Activated CD8-positive, alpha-beta memory T cell treated with anti-CD3 and anti-CD28 coated beads, Interleukin-2, amount 10 ng/mL, durations not matched to agents 7 days and 5 days (primary cell): ENCODE data around the gene PROSER1. TPM values are rescaled to one million over a fixed set of nuclear protein-coding genes. Genes with fewer than 3 reads are reported as not detected.
"Not testable (repeated sequence)": the region's sequence is repeated elsewhere in the genome, so short reads cannot be mapped to it uniquely, and the experiment has no call there.

Experiments
- ATAC-seq: fragments of 150-1000 bp; cut with Tn5 transposase; one replicate; pipeline ENCODE4 v1.10.0; 2021; ENCODE audit warnings: moderate library complexity
- CTCF ChIA-PET: fragments of 350-600 bp; sonication (Branson Sonifier 250); formaldehyde crosslinking; loops from one replicate; lab custom pipeline; 2021; ENCODE audit warnings: antibody characterized with exemption; lab: Charles Lee
- DNase-seq: peaks from one replicate; pipeline ENCODE4 v3.0.0-alpha.2; 2020
- H3K27ac Mint-ChIP-seq: one replicate; pipeline ENCODE4 v1.8.0; 2021; ENCODE audit warnings: mild to moderate bottlenecking, mixed read lengths
- H3K27me3 Mint-ChIP-seq: one replicate; pipeline ENCODE4 v1.8.0; 2021; ENCODE audit warnings: mixed read lengths
- H3K36me3 Mint-ChIP-seq: one replicate; pipeline ENCODE4 v1.8.0; 2021; ENCODE audit warnings: mild to moderate bottlenecking, mixed read lengths
- H3K4me1 Mint-ChIP-seq: one replicate; pipeline ENCODE4 v1.8.0; 2021; ENCODE audit warnings: mixed read lengths
- H3K4me3 Mint-ChIP-seq: one replicate; pipeline ENCODE4 v1.8.0; 2021; ENCODE audit warnings: mild to moderate bottlenecking, moderate library complexity, mixed read lengths
- H3K9me3 Mint-ChIP-seq: one replicate; pipeline ENCODE4 v1.8.0; 2022; ENCODE audit warnings: low read depth, mixed read lengths
- total RNA-seq, 2 experiments: library from RNA; stranded (reverse); gene quantifications; one replicate each; pipeline ENCODE4 v1.2.3, GENCODE V29; 2021

PROSER1 gene
- total RNA-seq = 10 to 100 TPM; 65.0 to 89.2 TPM

DNA sequence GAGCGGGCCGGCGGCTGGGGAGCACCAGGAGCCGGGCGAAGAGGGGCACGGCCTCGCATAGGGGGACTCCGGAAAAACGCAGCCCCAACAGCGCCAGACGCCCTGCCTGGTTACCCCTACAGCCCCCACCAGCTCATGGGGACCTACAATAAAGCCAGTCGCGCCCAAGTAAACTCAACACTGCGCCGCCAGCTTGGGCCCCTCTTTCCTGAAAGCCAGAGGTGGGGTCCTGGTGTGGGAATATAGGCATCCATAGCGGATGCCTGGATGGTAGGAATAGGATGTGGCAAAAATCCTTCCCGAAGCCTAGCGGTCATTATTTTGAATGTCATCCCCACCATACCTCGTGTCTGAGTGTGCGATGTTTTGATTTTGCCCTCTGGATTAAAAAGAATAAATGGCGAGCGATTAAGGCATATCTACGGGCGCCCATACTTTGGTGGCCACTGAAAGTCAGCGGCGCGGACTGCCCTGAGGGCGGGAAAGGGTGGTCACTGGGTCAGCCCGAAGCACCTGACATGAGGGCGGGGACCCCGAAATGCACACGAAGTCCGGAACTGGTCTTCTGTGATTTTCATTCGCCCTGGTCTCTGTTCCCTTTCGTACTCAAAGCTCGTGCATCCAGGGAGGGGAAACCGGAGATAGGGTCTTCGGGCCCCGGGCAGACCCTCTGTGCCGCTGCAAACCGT, at the start of gene PROSER1, which contains the start of gene NHLRC3:
Gene PROSER1 (minus strand): TSS at position 210 of the 689 bp plus-strand sequence. CDS start 847 bp downstream, outside the sequence.
Gene NHLRC3 (plus strand): TSS at position 577 of the 689 bp plus-strand sequence. CDS start 184 bp downstream, outside the sequence.
- CTCF ChIA-PET = interaction anchor here (0.8 to 2.4 kb wide), 8 partner anchors 8 to 574 kb away, joined by 3 to 8 read pairs (median 4); no protein-coding TSS in a partner anchor
- DNase-seq (peak; percentile 93), ATAC-seq (peak; percentile 81)
- H3K4me3 Mint-ChIP-seq = peak within 1 kb of the TSS; percentile 88
- H3K9me3 Mint-ChIP-seq = no peaks in the 10 kb centered on the region
- peaks cover 15% of the 10 kb centered on the region for H3K36me3 Mint-ChIP-seq
- no peaks in the 10 kb centered on the region for H3K27me3 Mint-ChIP-seq
- H3K27ac Mint-ChIP-seq = peak within 1 kb of the TSS; percentile 93
- peaks cover 50% of the 10 kb centered on the region for H3K4me1 Mint-ChIP-seq

DNA sequence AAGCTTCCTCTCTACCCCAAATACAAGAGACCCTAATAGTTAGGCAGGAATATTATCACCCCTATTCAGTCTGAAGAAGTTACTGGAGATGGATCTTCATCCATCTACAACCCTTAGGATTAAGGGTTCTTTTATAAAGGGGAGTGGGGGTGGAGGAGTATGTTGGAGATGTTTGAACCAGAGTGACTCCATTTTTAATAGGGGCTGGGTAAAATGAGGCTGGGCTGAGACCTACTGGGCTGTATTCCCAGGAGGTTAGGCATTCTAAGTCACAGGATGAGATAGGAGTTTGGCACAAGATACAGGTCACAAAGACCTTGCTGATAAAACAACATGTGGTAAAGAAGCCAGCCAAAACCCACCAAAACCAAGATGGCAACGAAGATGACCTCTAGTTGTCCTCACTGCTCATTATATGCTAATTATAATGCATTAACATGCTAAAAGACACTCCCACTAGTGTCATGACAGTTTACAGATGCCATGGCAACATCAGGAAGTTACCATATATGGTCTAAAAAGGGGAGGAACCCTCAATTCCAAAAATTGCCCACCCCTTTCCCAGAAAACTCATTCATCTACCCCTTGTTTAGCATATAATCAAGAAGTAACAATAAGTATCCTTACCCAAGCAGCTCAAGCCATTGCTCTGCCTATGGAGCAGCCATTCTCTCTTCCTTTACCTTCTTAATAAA, 48.5 kb upstream of the PROSER1 start:
- CTCF ChIA-PET, H3K27me3 Mint-ChIP-seq, ATAC-seq, H3K9me3 Mint-ChIP-seq, H3K4me1 Mint-ChIP-seq, H3K4me3 Mint-ChIP-seq, DNase-seq, H3K36me3 Mint-ChIP-seq, H3K27ac Mint-ChIP-seq: not testable (repeated sequence)

DNA sequence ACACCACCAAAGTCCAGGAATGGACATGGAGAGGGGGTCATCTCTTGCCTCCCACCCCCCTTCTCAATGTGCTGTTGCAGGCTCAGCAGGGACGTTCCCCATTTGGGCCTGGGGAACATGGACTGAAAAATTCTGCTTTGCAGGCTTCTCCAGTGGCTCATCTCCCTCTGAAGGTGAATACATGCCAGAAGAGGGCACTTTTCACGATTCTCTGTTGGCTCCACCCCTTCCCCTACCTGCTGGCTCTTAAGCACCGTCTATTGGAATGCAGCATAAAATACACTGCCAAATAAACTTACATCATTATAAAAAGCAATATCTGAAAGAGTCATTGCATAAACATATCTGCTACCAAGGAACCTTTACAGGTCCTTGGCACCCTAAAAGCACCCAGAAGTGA, 36.1 kb upstream of the PROSER1 start:
- no peaks in the 10 kb centered on the region for H3K4me1 Mint-ChIP-seq
- ATAC-seq (no peak), DNase-seq (no peak)
- no peaks in the 10 kb centered on the region for H3K9me3 Mint-ChIP-seq
- H3K4me3 Mint-ChIP-seq = no peak overlapping the region
- H3K27me3 Mint-ChIP-seq = peaks cover 48% of the 10 kb centered on the region
- CTCF ChIA-PET = no interaction called here
- H3K27ac Mint-ChIP-seq = no peak overlapping the region
- H3K36me3 Mint-ChIP-seq = peaks cover 2% of the 10 kb centered on the region

DNA sequence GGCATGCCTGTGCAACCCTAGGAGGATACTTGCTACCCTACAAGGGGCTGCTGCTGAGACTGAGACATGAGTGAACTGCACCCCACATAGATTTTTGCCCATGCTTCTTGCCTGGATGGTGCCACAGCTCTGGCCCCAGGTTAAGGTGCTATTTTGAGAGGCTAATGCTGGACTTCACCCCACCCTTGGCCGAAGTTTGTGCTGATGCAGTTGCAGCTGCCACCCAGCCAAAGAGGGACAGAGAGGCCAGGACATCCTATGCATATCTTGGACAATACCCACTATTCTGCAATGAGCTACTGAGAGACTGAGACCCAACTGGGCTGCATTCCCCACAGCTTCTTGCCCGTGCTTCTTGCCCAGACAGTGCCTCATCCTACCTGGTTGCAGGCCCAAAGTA, 35.0 kb upstream of the PROSER1 start:
- DNase-seq (no peak), ATAC-seq (no peak)
- H3K4me1 Mint-ChIP-seq = no peaks in the 10 kb centered on the region
- H3K4me3 Mint-ChIP-seq = no peak overlapping the region
- peaks cover 2% of the 10 kb centered on the region for H3K36me3 Mint-ChIP-seq
- no peak overlapping the region for H3K27ac Mint-ChIP-seq
- H3K27me3 Mint-ChIP-seq = peaks cover 42% of the 10 kb centered on the region
- no peaks in the 10 kb centered on the region for H3K9me3 Mint-ChIP-seq
- CTCF ChIA-PET = no interaction called here

DNA sequence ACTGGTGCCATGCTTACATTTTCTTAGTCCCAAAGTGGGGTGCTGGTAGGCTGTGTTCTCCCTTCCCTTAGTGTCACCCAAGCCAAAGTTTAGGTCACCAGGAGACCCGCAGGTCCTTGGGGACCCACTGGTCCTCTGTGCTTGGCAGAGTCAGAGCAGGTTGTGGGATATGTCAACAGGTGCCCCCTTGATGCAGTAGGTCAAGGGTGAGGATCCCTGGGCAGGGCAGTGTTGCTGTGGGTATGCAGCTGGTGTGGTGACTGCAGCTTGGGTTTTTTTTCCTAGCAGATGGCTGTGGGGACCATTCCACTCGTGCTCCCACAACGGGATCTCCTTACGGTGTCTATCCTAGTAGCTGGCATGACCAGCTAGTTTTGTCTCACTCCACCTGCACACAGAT, 24.1 kb upstream of the PROSER1 start:
- Mint-ChIP-seq H3K27me3 (no peaks in the 10 kb centered on the region), H3K36me3 (peaks cover 39% of the 10 kb centered on the region), H3K9me3 (peaks cover 3% of the 10 kb centered on the region), H3K27ac (no peak overlapping the region), H3K4me1 (peaks cover 3% of the 10 kb centered on the region), H3K4me3 (no peak overlapping the region)
- CTCF ChIA-PET = no interaction called here
- no peak for ATAC-seq
- DNase-seq = no peak

DNA sequence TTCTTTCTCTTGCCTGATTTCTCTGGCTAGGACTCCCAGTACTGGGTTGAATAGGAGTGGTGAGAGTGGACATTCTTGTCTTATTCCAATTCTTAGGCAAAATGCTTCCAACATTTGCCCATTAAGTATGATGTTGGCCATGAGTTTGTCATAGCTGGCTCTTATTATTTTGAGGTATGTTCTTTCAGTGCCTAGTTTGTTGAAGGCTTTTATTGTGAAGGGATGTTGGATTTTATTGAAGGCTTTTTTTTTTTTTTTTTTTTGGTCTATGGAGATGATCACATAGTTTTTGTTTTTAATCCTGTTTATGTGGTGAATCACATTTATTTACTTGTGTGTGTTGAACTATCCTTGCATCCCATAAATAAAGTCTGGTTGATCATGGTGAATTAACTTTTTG, 20.2 kb upstream of the PROSER1 start:
- peaks cover 51% of the 10 kb centered on the region for H3K36me3 Mint-ChIP-seq
- peaks cover 7% of the 10 kb centered on the region for H3K4me1 Mint-ChIP-seq
- ATAC-seq (no peak), DNase-seq (no peak)
- no peaks in the 10 kb centered on the region for H3K27me3 Mint-ChIP-seq
- no peak overlapping the region for H3K27ac Mint-ChIP-seq
- no peak overlapping the region for H3K4me3 Mint-ChIP-seq
- peaks cover 7% of the 10 kb centered on the region for H3K9me3 Mint-ChIP-seq
- CTCF ChIA-PET = no interaction called here

DNA sequence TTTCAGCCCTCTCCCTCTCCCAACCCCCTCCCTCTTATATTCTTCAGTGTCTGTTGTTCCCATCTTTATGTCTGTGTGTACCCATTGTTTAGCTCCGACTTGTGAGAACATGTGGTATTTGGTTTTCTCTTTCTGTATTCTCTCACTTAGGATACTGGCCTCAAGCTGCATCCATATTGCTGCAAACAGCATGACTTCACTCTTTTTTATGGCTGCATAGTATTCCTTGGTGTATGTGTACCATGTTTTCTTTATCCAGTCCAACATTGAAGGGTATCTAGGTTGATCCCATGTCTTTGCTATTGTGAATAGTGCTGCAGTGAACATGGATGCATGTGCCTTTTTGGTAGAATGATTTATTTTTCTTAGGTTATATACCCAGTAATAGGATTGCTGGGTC, 18.1 kb upstream of the PROSER1 start:
- Mint-ChIP-seq H3K4me1 (peaks cover 7% of the 10 kb centered on the region), H3K4me3 (no peak overlapping the region), H3K9me3 (peaks cover 7% of the 10 kb centered on the region), H3K36me3 (peaks cover 48% of the 10 kb centered on the region), H3K27me3 (no peaks in the 10 kb centered on the region), H3K27ac (no peak overlapping the region)
- ATAC-seq (no peak), DNase-seq (no peak)
- CTCF ChIA-PET = interaction anchor here (1.1 to 1.3 kb wide), 2 partner anchors 29 to 566 kb away, joined by 3 read pairs; no protein-coding TSS in a partner anchor

DNA sequence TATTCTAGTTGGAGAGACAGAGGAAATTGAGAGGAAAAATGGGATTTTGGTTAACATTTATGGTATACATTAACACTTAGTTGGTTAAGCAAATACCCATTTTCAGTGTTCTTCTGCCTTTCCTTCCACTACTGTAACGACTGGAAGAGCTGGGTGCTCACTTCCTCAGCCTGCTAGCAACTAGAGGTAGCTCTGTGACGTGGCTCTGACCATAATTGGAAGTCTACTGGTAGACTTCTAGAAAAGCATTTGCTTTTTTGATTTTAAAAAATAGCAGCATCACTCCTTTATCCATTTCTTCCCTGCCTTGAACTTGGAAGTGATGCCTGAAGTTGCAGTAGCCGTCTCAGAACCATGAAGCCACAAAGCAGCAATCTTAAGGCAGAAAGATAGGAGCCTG, 16.2 kb upstream of the PROSER1 start:
- Mint-ChIP-seq H3K9me3 (peaks cover 4% of the 10 kb centered on the region), H3K4me1 (peaks cover 5% of the 10 kb centered on the region), H3K36me3 (peaks cover 37% of the 10 kb centered on the region), H3K27me3 (no peaks in the 10 kb centered on the region), H3K27ac (no peak overlapping the region), H3K4me3 (no peak overlapping the region)
- DNase-seq (no peak), ATAC-seq (no peak)
- CTCF ChIA-PET = no interaction called here

DNA sequence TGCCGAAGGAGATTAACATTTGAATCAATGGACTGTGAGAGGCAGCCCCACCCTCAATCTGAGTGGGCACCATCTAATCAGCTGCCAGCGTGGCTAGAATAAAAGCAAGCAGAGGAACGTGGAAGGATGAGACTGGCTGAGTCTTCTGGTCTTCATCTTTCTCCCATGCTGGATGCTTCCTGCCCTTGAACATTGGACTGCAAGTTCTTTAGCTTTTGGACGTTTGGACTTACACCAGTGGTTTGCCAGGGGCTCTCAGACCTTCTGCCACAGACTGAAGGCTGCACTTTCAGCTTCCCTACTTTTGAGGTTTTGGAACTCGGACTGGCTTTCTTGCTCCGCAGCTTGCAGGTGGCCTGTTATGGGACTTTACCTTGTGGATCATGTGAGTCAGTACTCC, 15.1 kb upstream of the PROSER1 start:
- CTCF ChIA-PET = no interaction called here

DNA sequence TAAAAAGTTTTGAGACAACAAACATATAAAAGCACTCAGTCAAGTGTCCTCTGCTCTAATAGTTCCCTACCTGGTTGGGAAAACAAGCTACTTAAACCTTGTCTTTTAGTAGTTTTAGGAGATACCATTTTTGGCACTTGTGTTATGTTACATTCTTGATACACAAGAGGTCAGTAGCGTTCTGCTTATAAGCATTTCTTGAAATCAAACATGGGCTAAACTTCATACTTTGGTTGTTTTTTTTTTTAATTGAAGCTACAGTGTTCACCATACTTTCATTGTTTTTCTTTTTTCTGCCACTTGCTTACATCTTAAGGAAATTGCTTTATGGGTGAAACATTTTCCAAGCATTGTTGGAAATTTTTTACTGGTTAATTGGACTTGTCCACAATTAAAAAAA, 13.3 kb upstream of the PROSER1 start:
- no peaks in the 10 kb centered on the region for H3K27me3 Mint-ChIP-seq
- H3K4me1 Mint-ChIP-seq = peaks cover 5% of the 10 kb centered on the region
- peaks cover 22% of the 10 kb centered on the region for H3K36me3 Mint-ChIP-seq
- ATAC-seq (no peak), DNase-seq (no peak)
- CTCF ChIA-PET = interaction anchor here (0.9 kb wide), 1 partner anchor 35 kb away, joined by 3 read pairs; no protein-coding TSS in a partner anchor
- H3K9me3 Mint-ChIP-seq = peaks cover 4% of the 10 kb centered on the region
- no peak overlapping the region for H3K4me3 Mint-ChIP-seq
- H3K27ac Mint-ChIP-seq = no peak overlapping the region

More for the DNA sequence above, 15.1 kb upstream of the PROSER1 start:
- DNase-seq (no peak), ATAC-seq (no peak)
- no peaks in the 10 kb centered on the region for H3K27me3 Mint-ChIP-seq
- H3K9me3 Mint-ChIP-seq = peaks cover 4% of the 10 kb centered on the region
- peaks cover 5% of the 10 kb centered on the region for H3K4me1 Mint-ChIP-seq
- H3K36me3 Mint-ChIP-seq = peaks cover 36% of the 10 kb centered on the region
- H3K4me3 Mint-ChIP-seq = no peak overlapping the region
- H3K27ac Mint-ChIP-seq = no peak overlapping the region

DNA sequence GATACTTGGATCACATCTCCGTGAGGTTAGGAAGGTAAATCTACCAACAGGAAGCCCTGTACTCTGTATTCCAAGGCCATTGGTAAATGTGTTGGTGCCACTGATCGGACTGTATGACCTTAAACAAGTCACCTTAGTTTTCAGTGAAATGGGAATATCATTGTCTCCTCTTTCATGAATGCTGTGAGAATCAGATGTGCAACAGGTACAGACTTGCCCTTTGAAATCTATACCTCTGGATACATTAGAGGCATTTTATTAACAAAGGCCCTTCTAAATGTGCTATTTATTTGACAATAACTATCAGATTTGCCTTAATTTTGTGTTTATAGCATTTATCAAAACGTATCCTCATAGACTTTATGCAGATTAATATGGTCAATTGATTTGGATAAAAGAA, 11.4 kb upstream of the PROSER1 start:
- Mint-ChIP-seq H3K36me3 (peaks cover 29% of the 10 kb centered on the region), H3K4me1 (peaks cover 3% of the 10 kb centered on the region), H3K27me3 (no peaks in the 10 kb centered on the region), H3K27ac (no peak overlapping the region), H3K9me3 (no peaks in the 10 kb centered on the region), H3K4me3 (no peak overlapping the region)
- CTCF ChIA-PET = interaction anchor here (1.3 to 2.1 kb wide), 2 partner anchors 11 to 567 kb away, joined by 3 to 8 read pairs; partner anchors contain the start of genes NHLRC3 and PROSER1
- DNase-seq (no peak), ATAC-seq (no peak)

DNA sequence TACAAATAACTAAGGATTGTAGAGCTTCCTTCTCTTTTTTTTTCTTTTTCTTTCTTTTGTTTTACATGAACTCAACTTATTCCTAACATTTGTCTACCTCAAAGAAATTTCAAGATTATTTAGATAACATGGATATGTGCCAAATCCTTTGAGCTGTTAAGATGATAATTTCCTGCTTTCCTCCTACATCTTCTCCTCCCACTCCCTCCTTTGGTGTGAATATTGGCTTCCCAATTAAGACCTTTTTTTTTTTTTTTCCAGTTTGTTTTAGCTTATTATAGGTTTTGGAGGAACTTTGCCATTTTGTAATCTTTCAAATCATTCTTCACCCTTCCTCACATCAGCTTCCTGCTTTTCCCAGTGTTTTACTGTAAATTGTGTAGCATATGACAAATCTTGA, 10.9 kb upstream of the PROSER1 start:
- Mint-ChIP-seq H3K4me3 (no peak overlapping the region), H3K27me3 (no peaks in the 10 kb centered on the region), H3K4me1 (no peaks in the 10 kb centered on the region), H3K9me3 (no peaks in the 10 kb centered on the region), H3K27ac (no peak overlapping the region), H3K36me3 (peaks cover 30% of the 10 kb centered on the region)
- DNase-seq (no peak), ATAC-seq (no peak)
- CTCF ChIA-PET = interaction anchor here (1.0 to 2.1 kb wide), 3 partner anchors 10 to 567 kb away, joined by 3 to 8 read pairs (median 3); partner anchors contain the start of genes NHLRC3 and PROSER1

DNA sequence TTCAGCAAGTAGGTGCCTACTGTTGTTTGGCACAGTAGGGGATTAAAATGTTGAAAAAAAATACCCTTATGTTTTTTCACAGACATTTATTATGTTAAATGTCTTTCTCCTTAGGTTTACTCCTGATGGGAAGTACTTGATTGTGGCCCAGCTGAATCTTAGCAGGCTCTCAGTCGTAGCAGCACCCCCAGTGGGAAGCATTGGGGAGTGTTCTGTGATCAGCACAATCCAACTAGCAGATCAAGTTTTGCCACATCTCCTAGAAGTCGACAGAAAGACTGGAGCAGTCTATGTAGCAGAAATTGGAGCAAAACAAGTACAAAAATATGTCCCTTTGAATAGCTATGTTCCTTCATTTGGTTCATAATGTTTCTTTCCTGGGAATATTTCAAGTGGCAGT, 9.7 kb upstream of the PROSER1 start:
- H3K27me3 Mint-ChIP-seq = no peaks in the 10 kb centered on the region
- H3K4me3 Mint-ChIP-seq = no peak overlapping the region
- peaks cover 2% of the 10 kb centered on the region for H3K4me1 Mint-ChIP-seq
- no peak overlapping the region for H3K27ac Mint-ChIP-seq
- H3K36me3 Mint-ChIP-seq = peaks cover 34% of the 10 kb centered on the region
- H3K9me3 Mint-ChIP-seq = no peaks in the 10 kb centered on the region
- no peak for ATAC-seq
- DNase-seq = no peak
- CTCF ChIA-PET = interaction anchor here (2.1 kb wide), 1 partner anchor 9 kb away, joined by 8 read pairs; the partner anchor contains the start of genes NHLRC3 and PROSER1
